GM13977 (cell line): ENCODE data around the gene TEP1.

ENCODE experiments used
- DNase-seq: peaks from one replicate; pipeline ENCODE4 v3.0.0; 2012; ENCODE audit warnings: low spot score
- in situ Hi-C: fragments of 300-500 bp; cut with MboI; formaldehyde crosslinking; loops from one replicate; pipeline ENCODE4 v1.12.0; 2022; ENCODE audit warnings: low sequenced_read_pairs, low pct_unique_long_range_greater_than_20kb, mixed read lengths, inconsistent platforms; ENCODE audit not compliant: unreplicated experiment
- TF ChIP-seq, protein P1 (sequence below): IDR thresholded peaks from 2 replicates; pipeline ENCODE4 v1.5.1; 2012; ENCODE audit warnings: mild to moderate bottlenecking, control low read depth; ENCODE audit not compliant: insufficient read depth; ENCODE audit errors: extremely low read depth, missing control alignments

Gene TEP1

DNA sequence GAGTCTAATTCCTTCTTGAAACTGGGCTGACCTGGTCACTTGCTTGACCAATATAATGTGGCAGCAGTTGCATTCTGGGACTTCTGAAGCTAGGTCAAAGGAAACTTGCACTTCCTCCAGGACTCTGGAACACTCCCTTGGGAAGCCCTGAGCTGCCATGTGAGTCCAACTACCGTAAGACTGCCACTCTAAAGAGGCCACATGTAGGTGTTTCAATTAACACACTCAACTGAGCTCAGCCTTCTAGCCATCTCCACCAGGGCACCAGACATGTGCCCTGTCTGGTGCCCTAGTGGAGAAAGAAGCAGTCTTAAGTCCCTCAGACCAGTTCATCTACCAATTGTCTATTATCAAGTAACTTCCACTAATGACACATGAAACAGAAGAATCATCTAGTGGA lies 6.1 kb upstream of the TEP1 start:
- DNase-seq, result no peak
- in situ Hi-C loops, result no loop called here
- TF ChIP-seq, protein P1, sequence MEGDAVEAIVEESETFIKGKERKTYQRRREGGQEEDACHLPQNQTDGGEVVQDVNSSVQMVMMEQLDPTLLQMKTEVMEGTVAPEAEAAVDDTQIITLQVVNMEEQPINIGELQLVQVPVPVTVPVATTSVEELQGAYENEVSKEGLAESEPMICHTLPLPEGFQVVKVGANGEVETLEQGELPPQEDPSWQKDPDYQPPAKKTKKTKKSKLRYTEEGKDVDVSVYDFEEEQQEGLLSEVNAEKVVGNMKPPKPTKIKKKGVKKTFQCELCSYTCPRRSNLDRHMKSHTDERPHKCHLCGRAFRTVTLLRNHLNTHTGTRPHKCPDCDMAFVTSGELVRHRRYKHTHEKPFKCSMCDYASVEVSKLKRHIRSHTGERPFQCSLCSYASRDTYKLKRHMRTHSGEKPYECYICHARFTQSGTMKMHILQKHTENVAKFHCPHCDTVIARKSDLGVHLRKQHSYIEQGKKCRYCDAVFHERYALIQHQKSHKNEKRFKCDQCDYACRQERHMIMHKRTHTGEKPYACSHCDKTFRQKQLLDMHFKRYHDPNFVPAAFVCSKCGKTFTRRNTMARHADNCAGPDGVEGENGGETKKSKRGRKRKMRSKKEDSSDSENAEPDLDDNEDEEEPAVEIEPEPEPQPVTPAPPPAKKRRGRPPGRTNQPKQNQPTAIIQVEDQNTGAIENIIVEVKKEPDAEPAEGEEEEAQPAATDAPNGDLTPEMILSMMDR, result no peak

DNA sequence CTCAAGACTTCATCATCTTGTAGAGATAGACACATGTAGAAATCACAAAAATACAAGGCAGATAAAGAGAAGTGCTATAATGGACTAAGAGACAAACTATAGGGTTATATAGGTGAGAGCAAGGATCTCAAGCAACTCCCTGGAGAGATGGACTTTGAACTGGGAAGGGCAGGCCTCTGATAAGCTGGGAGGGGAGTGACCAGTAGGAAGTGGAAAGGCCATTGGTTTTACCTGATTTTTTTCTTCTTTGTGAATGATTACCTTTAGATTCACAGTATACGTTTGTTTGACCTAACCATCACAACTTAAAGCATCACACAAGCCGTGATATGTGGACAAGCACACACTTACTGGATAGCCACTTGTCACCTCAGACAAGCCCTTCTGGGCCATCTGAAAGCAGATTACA lies 5.2 kb upstream of the TEP1 start:
- DNase-seq, result no peak
- TF ChIP-seq, protein P1, result no peak
- in situ Hi-C loops, result no loop called here

DNA sequence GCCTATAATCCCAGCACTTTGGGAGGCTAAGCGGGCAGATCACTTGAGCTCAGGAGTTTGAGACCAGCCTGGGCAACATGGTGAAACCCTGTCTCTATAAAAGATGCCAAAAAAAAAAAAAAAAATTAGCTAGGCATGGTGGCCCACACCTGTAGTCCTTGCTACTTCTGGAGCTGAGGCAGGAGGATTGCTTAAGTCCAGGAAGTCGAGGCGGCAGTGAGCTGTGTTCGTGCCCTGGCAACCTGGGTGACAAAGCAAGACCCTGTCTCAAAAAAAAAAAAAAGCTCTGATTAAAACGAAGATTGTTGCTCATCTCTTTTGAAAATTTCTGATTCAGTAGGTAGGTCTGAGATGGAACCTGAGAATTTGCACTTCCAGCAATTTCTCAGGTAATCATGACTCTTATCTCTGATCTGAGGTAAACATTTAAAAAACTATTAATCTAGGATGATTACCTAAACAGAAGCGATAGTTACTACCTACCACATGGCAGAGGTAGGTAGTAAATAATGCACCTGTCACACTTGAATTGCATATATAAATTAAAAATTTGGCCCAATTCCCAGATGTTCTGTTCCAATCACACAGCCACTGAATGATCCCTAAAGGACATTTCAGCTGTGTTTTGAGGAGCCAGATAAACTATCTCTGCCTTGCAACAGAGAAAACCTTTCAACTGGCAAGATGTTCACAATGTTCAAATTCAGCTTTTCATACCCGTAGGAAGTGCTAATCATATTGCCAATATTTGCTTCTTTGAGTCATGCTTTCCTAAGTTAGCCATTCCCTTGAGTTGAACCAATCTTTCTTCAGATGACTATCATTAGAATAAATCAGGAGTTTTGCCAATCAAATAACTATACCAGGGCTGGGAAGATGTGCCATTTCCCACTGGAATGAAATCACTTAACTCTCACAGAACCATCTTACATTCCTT lies 4.2 kb upstream of the TEP1 start:
- DNase-seq, result no peak
- TF ChIP-seq, protein P1, result no peak
- in situ Hi-C loops, result no loop called here

DNA sequence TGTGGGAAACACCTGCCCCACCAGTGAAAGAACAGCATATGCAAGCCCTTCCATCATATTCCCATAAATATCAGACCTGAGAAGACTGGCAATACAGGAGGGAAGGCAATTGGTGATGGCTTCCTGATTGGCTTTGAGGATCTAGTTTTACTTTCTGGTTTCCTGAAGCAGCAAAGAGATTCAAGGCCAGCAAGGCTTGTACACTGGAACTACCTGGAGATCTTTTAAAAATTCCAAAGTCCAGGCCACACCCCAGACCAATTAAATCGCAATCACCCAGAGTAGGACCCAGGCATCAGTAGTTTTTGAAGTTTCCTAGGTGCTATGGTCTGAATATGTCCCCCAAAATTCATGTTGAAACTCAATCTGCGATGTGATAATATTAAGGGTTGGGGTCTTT lies 2.9 kb upstream of the TEP1 start:
- in situ Hi-C loops, result no loop called here
- no peak for DNase-seq
- TF ChIP-seq, protein P1, result no peak

DNA sequence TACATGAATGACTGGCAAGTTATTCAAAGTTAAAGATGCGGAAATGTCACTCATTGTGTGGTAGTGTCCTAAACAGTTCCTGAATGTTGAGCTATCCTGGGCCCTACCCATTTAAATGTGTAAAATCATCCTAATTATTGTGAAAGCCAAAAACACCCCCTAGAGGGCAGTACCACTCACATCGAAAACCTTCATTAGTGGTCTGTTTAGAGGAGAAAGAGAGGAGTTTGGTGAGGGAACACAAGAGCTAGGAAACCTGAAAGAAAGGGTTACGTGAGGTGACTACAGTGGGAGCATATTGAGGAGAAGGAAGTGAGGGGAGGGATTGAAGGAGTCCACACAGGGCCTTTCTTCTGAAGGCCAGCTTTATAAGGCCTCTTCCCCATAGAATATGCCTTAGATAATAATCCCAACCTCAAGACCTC lies 2.5 kb upstream of the TEP1 start:
- peak; percentile 53 for DNase-seq
- TF ChIP-seq, protein P1, result peak; percentile 65
- in situ Hi-C loops, result no loop called here

DNA sequence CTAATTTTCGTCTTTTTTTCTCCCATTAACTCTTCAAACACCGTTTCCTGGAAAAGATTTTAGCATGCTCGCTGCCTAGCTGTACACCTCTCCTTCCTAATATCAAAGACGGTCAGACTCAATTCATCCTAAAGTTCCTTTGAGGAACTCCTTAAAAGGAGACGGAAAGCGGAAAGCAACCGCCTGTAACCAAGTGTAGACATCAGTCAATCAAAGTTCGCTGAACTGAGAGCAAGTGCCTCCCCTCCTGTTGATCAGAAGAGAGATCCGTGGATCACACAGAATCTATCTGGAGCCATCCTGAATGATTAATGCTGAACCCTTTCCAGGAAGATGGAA lies 412 bp upstream of the TEP1 start:
- in situ Hi-C loops, result no loop called here
- TF ChIP-seq, protein P1, result no peak
- DNase-seq, result no peak

DNA sequence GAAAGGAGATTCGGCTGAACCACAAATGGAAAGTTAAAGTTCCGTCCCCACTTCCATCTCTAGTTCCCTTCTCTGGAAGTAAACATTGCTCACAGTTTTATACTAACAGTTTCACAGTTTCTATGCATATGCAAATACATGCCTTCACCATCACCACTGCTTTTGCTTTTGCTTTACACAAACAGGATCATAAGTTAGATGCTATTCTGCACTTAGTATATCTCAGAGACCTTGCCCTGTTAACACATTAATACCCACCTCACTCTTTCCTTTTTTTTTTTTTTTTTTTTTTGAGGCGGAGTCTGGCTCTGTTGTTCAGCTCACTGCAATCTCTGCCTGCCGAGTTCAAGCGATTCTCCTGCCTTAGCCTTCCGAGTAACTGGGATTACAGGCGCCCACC lies 890 bp downstream of the TEP1 start:
- in situ Hi-C loops, result no loop called here
- DNase-seq, result peak; percentile 61
- TF ChIP-seq, protein P1, result no peak
